HG02763 (cell line): ENCODE data around the gene RNF217.

ENCODE experiments used
- ATAC-seq: cut with Tn5 transposase; IDR thresholded peaks from one replicate; pipeline ENCODE4 v1.9.1; 2021; ENCODE audit warnings: mild to moderate bottlenecking, moderate library complexity; ENCODE audit not compliant: unreplicated experiment

Gene RNF217

DNA sequence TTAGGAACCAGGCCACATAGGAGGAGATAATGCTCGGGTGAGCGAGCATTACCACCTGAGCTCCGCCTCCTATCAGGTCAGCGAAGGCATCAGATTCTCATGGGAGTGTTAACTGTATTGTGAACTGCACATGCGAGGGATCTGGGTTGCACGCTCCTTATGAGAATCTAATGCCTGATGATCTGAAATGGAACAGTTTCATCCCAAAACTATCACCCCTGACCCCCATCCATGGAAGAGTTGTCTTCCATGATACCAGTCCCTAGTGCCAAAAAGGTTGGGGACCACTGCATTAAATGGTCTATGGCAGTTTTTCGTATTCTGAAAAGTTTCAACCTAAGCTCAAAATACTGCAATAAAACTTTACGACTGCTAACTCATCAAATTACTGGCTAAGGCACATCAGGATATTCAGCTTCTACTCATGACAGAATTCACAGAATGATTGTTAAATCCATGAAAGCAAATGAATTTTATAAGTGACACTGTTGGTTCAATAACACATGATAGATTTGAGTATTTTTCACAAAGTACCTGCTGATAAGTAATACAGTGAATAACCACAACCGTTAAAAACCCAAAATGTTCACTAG, 25.9 kb downstream of the RNF217 start:
- ATAC-seq = no peak

GRCh38 chr6:124989136-124989983, 27.1 kb downstream of the RNF217 start:
- ATAC-seq = no peak

DNA sequence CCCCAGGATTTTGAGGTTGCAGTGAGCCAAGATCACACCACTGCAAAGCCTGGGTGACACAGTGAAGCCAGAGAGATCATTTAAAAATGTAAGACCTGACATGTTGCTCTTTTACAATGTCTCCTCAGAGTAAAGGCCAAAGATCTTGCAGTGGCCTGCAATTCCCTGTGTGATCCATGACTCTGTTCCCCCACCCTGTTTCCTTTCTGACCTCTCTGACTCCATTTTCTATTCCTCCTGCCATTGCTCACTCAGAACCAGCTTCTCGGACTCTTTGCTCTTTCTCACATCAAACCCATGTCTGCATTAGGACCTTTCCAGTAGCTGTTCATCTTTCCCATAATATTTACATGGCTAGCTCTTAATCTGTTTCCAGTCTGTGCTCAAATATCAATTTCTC, 28.8 kb downstream of the RNF217 start:
- no peak for ATAC-seq

GRCh38 chr6:124991764-124992295, 29.6 kb downstream of the RNF217 start:
- no peak for ATAC-seq

DNA sequence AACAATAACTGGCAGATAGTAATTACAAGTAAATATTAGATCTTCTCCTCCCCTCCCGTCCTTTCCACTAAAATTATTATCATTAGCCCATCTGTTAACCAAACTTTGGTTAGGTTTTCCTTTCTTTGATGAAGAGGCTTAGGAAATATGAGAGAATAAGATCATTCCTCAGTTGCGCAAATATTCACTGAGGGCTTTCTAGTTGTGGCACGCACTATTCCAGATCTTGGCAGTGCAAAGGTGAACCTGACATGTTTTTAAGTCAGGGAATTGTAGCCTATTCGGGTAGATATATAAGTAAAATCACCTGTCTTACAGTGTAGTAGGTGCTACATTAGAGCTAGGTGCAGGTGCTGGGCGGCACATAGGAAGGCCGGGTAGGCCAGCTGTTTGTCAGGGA, 31.1 kb downstream of the RNF217 start:
- ATAC-seq = no peak

- no peak for ATAC-seq
Measured at GRCh38 chr6:124994648-124995047, 32.4 kb downstream of the RNF217 start.

DNA sequence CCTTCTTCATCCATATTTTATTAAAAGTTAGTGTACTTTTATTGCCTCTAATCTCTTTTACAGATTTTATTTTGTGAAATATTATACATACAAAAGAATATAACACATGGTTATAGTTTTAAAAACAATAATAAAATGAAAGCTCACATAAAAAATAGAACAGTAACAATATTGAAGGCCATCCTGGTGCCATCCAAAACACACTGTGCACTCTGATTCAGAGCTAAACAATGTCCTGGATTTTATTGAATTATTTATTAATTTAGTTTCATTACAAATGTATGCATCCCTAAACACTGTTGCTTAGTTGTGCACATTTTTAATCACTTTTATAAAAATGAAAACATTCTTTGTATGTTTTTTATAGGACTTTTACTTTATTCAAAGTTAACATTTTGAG, 32.9 kb downstream of the RNF217 start:
- ATAC-seq = no peak

GRCh38 chr6:124995645-124996325, 33.5 kb downstream of the RNF217 start:
- ATAC-seq = no peak

- no peak for ATAC-seq
Measured at GRCh38 chr6:124996411-124996810, 34.2 kb downstream of the RNF217 start.

- no peak for ATAC-seq
Measured at GRCh38 chr6:124997196-124997875, 35.1 kb downstream of the RNF217 start.

GRCh38 chr6:124999105-124999764, 37.0 kb downstream of the RNF217 start:
- no peak for ATAC-seq

DNA sequence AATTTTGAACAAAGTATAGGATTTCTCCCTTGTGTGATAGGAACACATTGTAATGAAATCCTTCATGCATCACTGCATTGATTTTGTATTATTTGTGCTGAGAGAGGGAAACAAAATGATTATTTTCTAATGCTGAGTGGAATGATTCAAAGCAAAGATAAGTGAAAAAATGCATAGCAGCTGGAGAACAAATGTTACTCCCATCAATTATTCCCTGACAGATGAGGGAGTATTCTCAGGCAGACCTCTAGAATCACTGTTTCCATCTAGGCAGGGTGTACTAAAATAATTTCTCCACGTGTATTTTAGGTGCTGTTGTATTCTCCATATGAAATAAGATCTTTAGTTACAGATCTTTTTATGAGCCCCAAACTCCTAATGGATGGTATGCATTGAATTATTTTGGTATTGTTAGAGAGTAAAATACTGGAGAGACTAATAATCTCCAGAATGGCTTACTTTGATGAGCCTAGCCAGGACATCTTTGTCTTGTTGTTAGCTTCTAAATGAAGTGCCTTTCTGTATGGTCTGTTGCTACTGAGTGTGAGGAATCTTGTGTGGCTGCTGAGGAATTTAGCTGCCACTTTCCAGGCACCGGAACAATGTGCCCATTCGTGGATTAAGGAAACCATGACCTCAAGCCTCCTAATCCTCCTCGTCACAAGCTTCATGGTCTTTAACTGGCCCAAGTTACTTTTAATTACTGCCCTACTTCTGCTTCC, 39.6 kb downstream of the RNF217 start:
- no peak for ATAC-seq

DNA sequence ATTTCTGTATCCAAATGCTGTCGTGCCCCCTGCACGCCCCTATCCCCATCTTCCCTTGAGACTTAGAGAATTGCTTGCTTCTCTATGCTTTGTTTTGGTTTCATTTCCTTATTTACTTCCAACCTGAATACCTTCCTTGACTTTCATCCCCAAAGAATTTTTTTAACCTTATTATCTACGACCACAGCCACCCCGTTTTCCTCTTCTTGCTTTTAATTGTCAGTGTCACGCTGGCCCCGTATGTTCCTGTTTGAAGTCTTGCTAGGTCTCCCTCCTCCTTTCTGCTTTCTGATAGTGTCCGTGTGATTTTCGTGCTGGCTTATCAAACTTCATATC, 40.1 kb downstream of the RNF217 start:
- ATAC-seq = no peak

DNA sequence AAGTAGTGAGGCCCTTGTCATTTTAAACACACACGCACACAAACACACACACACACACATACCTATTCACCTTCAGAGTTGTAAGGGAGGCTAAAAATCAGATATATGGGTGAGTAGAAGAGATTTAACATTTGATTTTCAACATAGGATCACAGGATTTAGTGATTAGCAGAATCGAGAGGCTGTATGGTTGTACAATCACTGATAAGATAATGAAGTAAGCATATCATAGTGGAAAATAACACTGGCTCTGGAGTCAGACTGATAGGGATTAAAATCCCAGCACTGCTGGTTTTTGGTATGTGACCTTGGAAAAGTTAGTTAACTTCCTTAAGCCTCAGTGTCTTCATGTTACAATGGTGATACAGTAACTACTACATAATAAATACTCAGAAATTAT, 40.8 kb downstream of the RNF217 start:
- no peak for ATAC-seq

DNA sequence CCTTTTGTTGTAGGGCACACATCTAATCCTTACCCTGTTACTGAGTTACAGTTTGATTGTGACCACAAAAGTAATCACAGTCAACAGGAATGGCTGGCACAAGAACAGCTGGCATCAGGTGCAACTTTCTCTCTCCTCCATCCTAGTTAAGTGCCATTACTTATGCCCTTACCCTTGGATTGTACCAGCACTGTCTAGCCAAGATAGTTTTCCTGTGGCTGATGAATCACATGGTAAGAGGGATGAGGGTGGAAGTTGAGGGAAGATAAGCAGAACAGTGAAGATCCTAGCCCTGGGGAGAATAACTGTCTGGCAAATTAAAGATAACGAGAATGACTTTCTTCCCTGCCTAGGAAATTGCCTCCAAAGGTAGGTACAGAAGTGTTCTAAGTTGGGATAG, 42.0 kb downstream of the RNF217 start:
- ATAC-seq = no peak

- no peak for ATAC-seq
Measured at GRCh38 chr6:125004797-125005595, 42.8 kb downstream of the RNF217 start.

DNA sequence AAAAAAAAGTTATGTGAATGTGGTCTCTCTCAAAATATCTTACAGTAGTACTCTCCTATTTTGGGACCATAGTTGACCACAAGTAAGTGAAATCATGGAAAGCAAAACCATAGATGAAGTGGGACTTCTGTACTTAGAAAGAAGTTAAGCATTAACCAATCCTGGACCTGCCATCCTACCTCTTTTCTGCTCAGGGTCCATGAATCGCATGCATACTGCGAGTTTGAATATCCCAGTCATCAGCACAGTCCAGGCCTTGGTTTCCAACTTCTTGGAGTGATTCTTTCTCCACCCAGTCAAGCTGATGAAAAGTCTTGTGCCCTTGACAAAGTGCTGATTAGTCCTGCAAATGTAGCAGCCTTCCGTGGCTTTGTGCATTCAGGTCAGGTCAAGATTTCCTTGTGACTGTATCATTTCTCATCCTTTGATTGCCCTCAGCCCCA, 46.0 kb downstream of the RNF217 start:
- ATAC-seq = no peak

- ATAC-seq = no peak
Measured at GRCh38 chr6:125008957-125009356, 46.7 kb downstream of the RNF217 start.

- ATAC-seq = no peak
Measured at GRCh38 chr6:125009578-125009977, 47.3 kb downstream of the RNF217 start.
